Measurements from ENCODE around the gene ERI3.
A peak's percentile ranks its signal among the peaks of the same experiment; 100 is the strongest.
"Not testable (repeated sequence)": the region's sequence is repeated elsewhere in the genome, so short reads cannot be mapped to it uniquely, and the experiment has no call there.

Gene ERI3

DNA sequence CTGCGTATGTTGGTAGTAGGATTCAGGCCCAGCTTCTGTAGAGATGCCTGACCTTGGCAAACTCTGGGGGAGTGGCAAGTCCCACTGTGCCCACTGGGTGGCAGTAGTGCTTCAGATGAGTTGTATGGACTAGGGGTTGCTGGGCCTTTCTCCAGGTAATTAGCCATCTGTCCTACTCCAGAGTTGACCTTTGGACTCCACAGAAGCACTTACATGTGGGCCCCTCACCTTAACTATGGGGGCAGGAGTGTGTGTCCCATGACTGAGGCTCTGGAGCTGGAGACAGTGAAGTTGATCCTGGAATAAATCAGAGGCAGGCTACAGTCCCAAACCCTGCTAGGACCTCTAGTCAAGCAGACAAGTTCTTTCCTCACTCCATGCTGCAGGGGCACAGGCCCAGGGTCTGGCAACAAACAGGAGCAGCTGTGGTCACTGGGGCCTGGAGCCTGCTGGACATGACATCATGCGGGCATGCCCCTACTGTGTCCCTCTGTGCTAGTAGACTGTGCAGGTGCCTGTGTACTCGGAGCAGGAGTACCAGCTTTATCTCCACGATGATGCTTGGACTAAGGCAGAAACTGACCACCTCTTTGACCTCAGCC lies 137.1 kb downstream of the ERI3 start:
- peak; percentile 53 to 66 for DNase-seq (ENCODE audit: low read depth in 1 of 2, low spot score in 1 of 2)

DNA sequence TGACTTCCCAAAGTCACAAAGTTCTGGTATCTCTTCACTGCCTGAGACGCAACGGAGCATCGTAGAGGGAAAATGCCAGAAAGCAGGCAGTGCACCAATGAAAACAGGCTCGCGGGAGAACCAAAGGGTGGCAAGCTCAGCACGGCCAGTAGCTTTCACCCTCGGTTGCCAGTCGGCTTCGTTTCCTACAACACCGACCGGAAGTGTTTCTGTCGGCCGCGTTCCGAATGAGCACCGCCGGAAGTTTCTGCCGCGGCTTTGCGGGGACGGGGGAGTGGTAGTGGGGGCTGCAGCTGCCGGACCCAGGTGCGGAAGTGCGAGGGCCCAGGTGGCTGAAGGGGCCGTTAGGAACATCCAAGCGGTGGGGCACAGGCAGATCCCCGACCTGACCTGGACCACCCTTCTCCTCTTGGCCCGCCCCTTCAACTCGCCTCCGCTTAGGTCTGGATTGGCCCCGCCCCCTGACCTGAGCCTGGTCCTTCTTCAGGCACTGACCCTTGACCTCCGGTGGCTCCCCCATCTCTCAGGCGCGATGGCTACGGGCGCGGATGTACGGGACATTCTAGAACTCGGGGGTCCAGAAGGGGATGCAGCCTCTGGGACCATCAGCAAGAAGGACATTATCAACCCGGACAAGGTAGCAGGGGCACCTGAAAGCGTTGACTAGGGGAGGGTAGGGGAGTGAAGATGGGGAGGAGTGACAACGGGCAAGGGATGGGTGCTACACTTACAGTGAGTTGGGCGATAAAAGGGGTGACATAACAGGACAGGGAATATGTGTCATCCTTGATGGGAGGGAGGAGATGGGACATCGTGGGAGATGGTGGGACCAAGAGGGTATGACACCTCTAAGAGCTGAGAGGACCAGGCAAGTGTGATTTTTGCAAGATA lies 141.6 kb downstream of the ERI3 start, which contains the start of gene DMAP1:
DMAP1 (plus strand) TSS at position 250 of the 891 bp plus-strand sequence; CDS start at position 533, 283 bp downstream.
- DNase-seq (ENCODE audit: low read depth in 1 of 2, low spot score in 1 of 2) = peak; percentile 83 to 86

DNA sequence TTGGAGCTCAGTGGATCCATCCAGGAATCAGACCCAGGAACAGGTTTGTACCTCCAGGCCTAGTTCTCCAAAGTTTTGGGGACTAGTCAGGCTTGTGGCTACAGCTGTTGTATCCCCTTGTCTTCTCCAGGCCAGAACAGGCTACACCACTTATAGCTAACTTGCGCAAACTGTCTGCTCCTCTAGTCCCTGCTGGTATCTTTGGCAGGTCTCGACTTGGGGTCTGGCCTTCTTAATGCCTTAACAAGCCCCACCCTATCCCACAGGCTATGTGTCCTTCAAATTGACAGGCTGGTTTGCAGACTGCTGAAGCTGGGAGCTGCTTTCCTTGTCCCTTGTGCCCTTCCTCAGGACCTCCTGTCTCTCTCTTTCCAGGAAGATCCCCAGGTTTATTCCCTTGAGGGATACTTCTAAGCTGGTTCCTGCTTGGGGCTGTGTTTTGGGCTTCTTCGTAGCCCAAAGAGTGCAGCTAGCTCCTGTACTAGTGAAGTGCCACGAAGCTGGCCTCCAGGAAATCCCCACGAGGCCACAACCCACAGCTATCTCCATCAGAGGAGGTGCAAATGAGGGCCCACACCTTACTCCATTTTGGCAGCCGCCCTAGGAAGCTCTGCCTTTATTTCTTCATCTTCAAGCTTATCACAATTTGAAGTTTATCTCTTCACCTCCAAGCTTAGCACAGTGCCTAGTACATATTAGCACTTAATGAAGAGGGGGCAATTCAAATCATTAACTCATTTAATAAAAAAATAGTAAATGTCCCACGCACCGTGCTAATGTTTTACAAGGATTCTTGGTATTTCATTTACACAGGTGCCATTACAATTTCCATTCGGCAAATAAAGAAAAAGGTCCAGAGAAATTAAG lies 142.5 kb downstream of the ERI3 start:
- DNase-seq (ENCODE audit: low read depth in 1 of 2, low spot score in 1 of 2) = peak in 1 of 2 donors; percentile 13

DNA sequence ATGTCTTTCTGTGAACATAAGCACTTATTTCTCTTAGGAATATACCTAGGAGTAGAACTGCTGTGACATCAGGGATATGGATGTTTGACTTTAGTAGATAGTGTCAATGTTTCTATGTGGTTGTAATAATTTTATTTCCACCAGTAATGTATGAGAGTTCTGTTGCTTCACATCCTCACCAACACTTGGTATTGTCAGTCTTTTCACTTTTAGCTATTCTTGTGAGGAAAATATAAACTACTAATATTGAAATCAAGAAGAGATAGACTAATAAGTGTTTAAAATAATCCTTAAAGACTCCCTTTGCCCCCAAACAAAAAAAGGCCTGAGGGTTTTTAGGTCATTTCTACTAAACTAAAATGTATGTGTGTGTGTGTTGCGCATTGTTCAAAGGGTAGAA lies 144.5 kb downstream of the ERI3 start:
- DNase-seq (ENCODE audit: low read depth in 1 of 2, low spot score in 1 of 2) = no peak

DNA sequence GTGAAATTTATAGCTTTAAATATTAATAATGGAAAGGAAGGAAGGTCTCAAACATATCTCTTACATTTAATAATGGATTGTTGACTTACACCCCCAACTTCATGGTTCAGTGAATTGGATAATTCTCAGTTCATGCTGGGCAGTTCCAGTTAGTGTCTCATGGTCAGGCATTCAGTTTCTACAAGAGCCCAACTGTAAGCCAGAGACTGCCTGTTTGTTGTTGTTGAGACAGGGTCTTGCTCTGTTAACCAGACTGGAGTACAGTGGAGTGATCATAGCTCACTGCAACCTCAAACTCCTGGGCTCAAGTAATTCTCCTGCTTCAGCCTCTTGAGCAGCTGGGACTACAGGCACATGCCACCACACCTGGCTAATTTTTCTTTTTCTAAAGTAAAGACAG lies 146.8 kb downstream of the ERI3 start:
- no peak for DNase-seq (ENCODE audit: low read depth in 1 of 2, low spot score in 1 of 2)

DNA sequence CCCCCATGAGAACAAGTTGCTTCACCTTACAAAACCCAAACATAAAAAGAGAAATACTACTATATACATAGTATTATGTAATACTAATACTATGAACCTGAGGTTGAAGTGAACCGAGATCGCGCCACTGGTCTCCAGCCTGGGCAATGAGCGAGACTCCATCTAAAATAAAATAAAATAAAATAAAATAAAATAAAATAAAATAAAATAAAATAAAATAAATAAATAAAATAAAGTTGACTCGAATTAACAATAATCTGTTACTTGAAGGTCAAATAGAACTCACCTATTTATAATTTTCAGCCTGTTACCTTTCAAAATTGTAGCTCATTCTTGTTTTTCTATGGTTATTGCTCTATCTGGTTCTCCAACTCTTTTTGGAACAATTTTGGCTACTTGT lies 148.5 kb downstream of the ERI3 start:
- not testable (repeated sequence) for DNase-seq (ENCODE audit: low read depth in 1 of 2, low spot score in 1 of 2)

DNA sequence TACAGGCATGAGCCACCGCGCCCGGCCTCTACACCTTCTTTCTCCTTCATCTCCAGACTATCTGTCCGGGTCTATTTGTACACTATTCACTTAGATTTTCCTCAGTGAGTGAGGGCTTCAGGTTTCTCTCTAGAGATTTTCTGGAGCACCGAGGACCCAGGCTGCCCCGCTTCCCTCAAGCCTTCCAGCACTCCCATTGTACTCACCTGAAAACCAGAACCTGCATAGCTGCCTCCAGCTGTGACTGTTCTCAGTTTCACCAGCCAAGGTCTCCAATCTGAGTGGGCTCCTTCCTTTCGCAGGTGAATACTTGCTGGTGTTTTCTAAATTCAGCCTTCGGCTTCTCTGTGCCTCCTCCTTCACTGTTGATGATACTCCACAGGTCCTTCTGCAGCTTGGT lies 154.7 kb downstream of the ERI3 start:
- DNase-seq (ENCODE audit: low read depth in 1 of 2, low spot score in 1 of 2) = no peak

DNA sequence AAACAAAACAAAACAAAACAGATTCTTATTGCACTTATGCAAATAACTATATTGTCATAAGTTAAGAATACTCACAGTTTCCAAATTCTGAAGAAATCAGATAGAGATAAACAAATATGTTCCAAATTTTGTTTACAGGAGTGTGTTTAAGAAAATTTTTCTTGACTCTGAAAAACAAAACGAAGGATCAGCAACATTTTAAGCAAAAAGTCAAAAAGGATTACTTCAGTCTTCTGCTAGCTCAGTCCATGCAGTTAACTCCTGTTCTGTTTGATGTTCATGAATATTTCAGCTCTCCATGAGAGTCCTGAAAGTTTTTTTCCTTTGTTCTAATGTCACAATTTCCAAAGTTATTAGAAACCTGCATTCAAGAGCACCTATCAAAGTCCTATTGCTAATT lies 180.4 kb downstream of the ERI3 start:
- no peak for DNase-seq (ENCODE audit: low read depth in 1 of 2, low spot score in 1 of 2)

Data from activated CD4-positive, alpha-beta T cell treated with anti-CD3 and anti-CD28 coated beads, Interleukin-2, amount 50 U/mL, for 24 hours (primary cell).